ENCODE results near the gene MYL12A.

MYL12A gene

DNA sequence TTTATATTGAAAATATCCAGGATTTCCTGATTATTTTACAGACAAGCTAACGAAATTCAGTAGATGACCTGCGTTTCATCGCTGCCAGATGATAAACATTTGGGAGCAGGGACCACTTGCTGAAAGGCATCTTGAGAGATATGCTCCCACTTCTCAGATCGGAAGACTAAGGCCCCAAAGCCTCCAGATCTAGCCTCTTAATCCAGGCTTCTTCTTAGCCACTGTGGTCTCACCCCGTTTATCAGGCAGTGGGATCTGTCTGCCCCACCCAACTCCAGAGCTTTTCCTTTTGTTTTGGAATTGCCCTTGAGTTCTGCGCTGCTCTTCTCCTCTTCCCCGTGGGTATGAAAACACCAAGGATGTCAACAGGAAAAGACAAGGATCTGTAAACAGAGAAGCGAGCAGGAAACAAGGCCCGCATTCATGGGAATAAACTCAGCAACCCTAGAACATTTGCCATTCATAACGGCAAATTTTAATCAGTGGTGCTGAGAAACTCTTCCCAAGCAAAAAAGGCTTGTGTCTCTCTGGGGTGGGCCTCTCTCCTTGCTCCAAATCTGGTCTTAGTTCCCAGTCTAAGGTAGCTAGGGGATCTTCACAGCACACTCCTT lies 35.8 kb downstream of the MYL12A start:
- no peak for DNase-seq (ENCODE audit: low spot score)

DNA sequence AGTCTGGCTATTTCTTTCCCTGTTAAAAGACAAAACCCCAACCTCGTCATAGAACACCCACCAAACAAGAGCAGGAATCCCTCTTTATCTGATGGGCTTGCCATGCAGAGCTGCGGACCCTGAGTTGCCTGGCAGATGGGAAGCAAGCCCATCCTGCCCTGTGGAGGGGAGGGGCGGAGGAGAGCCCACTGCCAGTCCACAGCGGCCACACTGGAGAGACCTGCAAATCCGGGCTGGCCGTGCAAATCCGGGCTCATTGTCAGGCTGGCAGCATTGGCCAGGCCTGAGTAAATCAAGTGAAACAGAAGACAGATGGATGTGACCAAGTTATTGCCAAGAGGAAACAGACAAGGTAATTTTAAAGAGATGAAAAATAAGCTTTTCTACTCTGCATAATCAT lies 36.3 kb downstream of the MYL12A start:
- no peak for DNase-seq (ENCODE audit: low spot score)

DNA sequence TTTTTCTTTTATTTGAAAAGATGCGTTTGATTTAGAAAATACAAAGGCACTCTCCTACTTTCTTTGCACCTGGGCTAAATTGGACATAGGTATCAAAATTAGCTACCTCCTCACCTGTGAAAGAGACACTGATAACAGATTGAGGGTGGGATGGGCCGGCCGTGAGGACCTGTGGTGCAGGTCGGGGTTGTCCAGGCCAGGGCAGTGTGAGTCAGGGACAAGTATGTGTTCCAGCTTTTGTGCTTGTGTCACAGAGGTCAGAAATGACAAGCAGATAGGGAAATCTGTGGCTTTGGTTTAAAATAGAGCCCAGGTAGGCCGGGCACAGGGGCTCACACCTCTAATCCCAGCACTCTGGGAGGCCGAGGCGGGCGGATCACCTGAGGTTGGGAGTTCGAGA lies 36.9 kb downstream of the MYL12A start:
- no peak for DNase-seq (ENCODE audit: low spot score)

DNA sequence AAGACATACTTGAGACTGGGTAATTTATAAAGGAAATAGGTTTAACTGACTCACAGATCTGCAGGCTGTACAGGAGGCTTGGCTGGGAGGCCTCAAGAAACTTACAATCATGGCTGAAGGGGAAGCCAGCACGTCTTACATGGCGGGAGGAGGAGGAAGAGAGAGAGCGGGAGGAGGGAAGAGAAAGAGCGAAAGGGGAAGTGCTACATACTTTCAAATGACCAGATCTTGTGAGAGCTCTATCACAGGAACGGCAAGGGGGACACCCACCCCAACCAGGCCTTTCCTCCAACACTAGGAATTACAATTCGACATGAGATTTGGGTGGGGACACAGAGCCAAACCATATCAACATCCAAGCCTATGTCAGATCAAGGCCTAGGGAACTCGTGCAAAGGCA lies 38.6 kb downstream of the MYL12A start:
- DNase-seq (ENCODE audit: low spot score), result no peak

DNA sequence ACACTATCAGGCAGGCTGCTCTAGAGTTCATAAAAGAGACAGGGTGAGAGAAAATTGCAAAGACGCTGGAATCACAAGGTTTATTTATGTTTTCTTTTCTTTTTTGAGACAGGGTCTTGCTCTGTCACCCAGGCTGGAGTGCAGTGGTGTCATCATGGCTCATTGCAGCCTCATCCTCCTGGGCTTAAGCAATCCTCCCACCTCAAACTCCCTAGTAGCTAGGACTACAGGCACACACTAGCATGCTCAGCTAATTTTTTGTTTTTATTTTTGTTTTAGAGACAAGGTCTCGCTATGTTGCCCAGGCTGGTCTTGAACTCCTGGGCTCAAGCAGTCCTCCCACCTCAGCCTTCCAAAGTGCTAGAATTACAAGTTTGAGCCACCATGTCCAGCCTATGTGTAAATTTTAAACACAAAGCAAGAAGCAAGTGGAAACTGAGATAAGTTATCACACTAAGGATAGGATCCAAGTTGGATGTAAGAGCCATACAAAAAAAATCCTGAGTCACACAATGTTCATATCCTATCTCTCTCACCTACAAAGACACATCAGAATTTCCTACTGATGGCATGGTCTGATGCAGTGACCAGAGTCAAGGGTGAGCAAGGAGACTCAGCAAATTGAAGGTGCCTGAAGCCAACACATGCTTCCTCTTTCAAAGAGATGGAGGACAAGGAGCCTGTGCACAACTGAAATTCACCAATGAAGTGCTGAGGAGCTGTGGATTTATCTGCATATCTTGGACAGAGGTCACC lies 45.8 kb downstream of the MYL12A start:
- DNase-seq (ENCODE audit: low spot score), result no peak

DNA sequence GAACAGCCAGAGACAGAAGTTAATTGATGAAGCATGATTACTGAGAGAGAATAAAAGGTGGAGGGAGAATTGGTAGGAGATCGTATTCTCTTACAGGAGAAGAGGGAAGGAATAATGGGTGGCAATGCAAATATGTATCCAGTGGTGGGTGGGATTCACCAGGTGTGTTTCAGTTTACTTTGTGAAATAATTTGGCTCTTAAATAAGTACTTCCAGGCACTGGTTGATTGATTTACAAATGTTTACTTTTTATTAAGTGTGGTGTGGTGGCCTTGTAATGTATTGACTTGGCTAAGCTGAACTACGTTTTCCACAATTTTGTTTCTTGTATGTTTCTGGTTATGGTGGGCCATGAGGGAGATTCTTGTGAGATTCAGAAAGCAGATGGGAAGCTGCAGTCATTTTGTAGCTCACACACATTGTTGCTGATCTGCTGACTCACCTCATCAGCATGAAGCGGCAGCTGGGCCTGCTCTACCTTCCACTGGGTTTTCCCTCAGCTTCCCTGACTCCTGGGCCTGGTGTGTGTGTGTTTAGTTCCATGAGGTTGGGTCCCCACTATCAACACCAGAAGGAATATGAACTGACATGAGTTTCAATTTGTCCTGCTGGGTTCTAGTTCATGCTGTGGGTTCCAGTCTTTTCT lies 47.0 kb downstream of the MYL12A start:
- DNase-seq (ENCODE audit: low spot score), result no peak

DNA sequence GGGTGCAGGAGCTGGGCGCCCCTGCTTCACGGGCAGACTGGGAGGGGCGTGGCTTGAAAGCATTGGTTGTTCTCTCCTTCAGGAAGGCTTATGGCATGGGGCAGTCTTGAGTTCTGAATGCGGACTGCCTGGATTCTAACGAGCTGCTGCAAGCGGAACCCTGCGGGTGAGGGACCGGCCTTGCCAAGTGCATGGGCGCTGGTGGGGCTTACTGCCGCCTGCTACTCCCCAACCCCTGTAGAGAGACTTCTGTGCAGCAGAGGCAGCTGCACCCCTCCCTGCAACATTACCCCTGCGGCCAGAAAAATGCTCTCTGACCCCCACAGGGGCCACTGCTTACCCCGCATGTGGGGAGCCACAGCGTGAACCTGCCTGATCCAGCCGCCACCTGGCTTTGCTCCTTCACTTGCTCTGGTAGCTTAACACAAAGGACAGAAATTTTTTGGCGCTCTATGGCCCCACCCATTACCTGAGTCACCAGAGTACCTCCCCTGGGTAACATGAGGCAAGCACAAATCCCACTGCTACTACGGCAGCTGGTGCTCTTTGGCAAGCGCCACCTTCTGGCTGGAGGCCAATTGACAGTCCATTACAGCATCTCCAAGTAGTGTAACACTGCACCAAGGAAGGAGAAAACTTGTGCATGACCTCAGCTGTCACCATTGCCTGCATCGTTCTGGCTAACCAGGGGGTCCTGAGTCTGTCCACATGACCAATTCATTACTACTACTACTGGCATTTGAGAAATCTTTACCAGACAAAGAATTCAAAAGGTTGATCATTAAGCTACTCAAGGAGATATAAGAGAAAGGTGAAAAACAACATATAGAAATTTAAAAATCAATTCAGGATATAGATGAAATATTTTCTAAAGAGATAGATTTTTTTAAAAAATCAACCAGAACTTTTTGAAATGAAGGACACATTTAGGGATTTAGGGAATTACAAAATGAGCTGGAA lies 49.7 kb downstream of the MYL12A start:
- DNase-seq (ENCODE audit: low spot score), result peak; percentile 95

DNA sequence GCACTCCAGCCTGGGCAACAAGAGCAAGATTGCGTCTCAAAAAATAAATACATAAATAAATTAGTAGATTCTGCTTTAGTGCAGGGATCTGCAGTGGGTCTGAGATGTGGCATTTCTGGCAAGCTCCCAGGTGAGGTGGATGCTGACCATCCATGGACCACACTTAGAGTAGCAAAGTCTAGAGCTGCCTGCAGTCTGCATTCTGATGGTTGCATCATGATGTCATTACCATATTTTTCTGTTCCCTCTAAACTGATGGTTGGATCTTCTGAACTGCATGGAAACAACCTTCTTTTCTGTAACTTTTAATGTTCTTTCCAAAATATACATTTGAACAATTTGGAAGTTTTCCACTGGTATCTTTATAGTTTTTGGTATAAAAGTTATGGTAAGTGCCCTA lies 57.2 kb downstream of the MYL12A start:
- DNase-seq (ENCODE audit: low spot score), result no peak

DNA sequence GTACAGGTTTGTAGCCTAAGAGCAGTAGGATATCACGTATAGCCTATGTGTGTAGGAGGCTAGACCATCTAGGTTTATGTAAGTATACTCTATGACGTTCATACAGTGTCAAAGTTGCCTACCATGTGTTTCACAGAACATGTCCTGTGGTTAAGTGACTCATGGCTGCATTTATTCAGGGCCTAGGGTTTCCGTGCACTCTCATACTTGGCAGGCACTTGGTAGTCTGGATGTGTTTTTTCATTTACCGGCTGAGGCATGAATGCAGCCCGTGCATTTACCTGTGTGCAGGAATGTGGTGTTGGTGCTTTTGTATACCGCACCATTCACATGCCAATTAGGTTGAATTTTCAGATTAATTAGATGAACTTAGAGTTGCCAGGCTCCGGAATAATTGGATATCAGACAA lies 57.8 kb downstream of the MYL12A start:
- DNase-seq (ENCODE audit: low spot score), result peak; percentile 4
